Medulla oblongata (tissue), 1 donor: ENCODE results near the gene FAM72A.
"Not testable (repeated sequence)": the region's sequence is repeated elsewhere in the genome, so short reads cannot be mapped to it uniquely, and the experiment has no call there.

Source experiments
- DNase-seq: peaks from one replicate; pipeline ENCODE4 v3.0.0-alpha.2; 2015; ENCODE audit errors: extremely low spot score

Gene FAM72A

GRCh38 chr1:206215600-206216392 is 13.2 kb upstream of the FAM72A start:
- peak; percentile 1 for DNase-seq

GRCh38 chr1:206210802-206211201 is 8.2 kb upstream of the FAM72A start:
- peak; percentile 3 for DNase-seq

- not testable (repeated sequence) for DNase-seq
These were observed 2.9 kb upstream of the FAM72A start for GRCh38 chr1:206205569-206205968.

- DNase-seq: not testable (repeated sequence)
These were observed 2.2 kb upstream of the FAM72A start for GRCh38 chr1:206204871-206205270.

- DNase-seq: not testable (repeated sequence)
These were observed 1.5 kb upstream of the FAM72A start for GRCh38 chr1:206204159-206204511.

- peak; percentile 45 for DNase-seq
These were observed 922 bp upstream of the FAM72A start, which contains the start of gene SRGAP2 for GRCh38 chr1:206203364-206204158. TSS of gene SRGAP2 (plus strand) at chr1:206203541. CDS start at chr1:206205971, 2,430 bp downstream.

- not testable (repeated sequence) for DNase-seq
These were observed 5.8 kb downstream of the FAM72A start for GRCh38 chr1:206196748-206197424.

GRCh38 chr1:206195182-206195581 is 7.5 kb downstream of the FAM72A start:
- DNase-seq: not testable (repeated sequence)

GRCh38 chr1:206186826-206187225 is 15.8 kb downstream of the FAM72A start:
- DNase-seq: not testable (repeated sequence)

- DNase-seq: not testable (repeated sequence)
These were observed 16.9 kb downstream of the FAM72A start for GRCh38 chr1:206185778-206186177.

GRCh38 chr1:206183788-206184187 is 18.9 kb downstream of the FAM72A start:
- DNase-seq: not testable (repeated sequence)

GRCh38 chr1:206182368-206183317 is 20.0 kb downstream of the FAM72A start:
- not testable (repeated sequence) for DNase-seq

GRCh38 chr1:206179666-206180065 is 23.0 kb downstream of the FAM72A start:
- DNase-seq: not testable (repeated sequence)

- not testable (repeated sequence) for DNase-seq
These were observed 24.3 kb downstream of the FAM72A start for GRCh38 chr1:206178061-206178989.

- DNase-seq: not testable (repeated sequence)
These were observed 26.5 kb downstream of the FAM72A start for GRCh38 chr1:206176114-206176502.

- DNase-seq: peak; percentile 16
These were observed 27.1 kb downstream of the FAM72A start for GRCh38 chr1:206175459-206176113.

GRCh38 chr1:206174182-206174868 is 28.3 kb downstream of the FAM72A start:
- peak; percentile 23 for DNase-seq

GRCh38 chr1:206173110-206173719 is 29.4 kb downstream of the FAM72A start:
- not testable (repeated sequence) for DNase-seq
